GM21717 (cell line): Measurements from ENCODE around the gene SPTLC2.
A peak's percentile ranks its signal among the peaks of the same experiment; 100 is the strongest.

ENCODE experiments used
- ATAC-seq: cut with Tn5 transposase; IDR thresholded peaks from one replicate; pipeline ENCODE4 v1.9.1; 2021; ENCODE audit warnings: mild to moderate bottlenecking, moderate library complexity; ENCODE audit not compliant: unreplicated experiment

SPTLC2 gene

GRCh38 chr14:77475432-77476115, 140.9 kb downstream of the SPTLC2 start:
- ATAC-seq: no peak

- ATAC-seq: no peak
Measured at GRCh38 chr14:77474479-77475177, 141.8 kb downstream of the SPTLC2 start.

GRCh38 chr14:77473921-77474320, 142.5 kb downstream of the SPTLC2 start:
- no peak for ATAC-seq

- no peak for ATAC-seq
Measured at GRCh38 chr14:77470224-77470870, 146.1 kb downstream of the SPTLC2 start.

GRCh38 chr14:77469539-77469938, 146.9 kb downstream of the SPTLC2 start:
- ATAC-seq: no peak

GRCh38 chr14:77469067-77469505, 147.4 kb downstream of the SPTLC2 start:
- ATAC-seq: no peak

- no peak for ATAC-seq
Measured at GRCh38 chr14:77467801-77468200, 148.6 kb downstream of the SPTLC2 start.

GRCh38 chr14:77459072-77459723, 157.2 kb downstream of the SPTLC2 start:
- no peak for ATAC-seq

GRCh38 chr14:77458249-77458950, 158.0 kb downstream of the SPTLC2 start:
- ATAC-seq: peak; percentile 14

GRCh38 chr14:77457522-77458248, 158.8 kb downstream of the SPTLC2 start, which contains the start of the genes AHSA1 and VIPAS39:
Gene AHSA1, plus strand, starts transcription at chr14:77458093. Its CDS starts 97 bp downstream, at chr14:77458190.
Gene VIPAS39, minus strand, starts transcription at chr14:77457601. Its CDS starts 3,499 bp downstream, at chr14:77454102.
- ATAC-seq: peak; percentile 90

- ATAC-seq: peak; percentile 21
Measured at GRCh38 chr14:77457115-77457521, 159.3 kb downstream of the SPTLC2 start.
